MM.1S (cell line): Measurements from ENCODE around the gene ARHGEF40.

ENCODE experiments used
- CTCF ChIP-seq: fragments of 300-600 bp; sonication (generic); IDR thresholded peaks from 2 replicates; pipeline ENCODE4 v1.5.1; 2016; ENCODE audit warnings: antibody characterized with exemption, low read length, mixed read lengths
- EZH2 ChIP-seq: fragments of 300-600 bp; sonication (generic); optimal IDR thresholded peaks from 2 replicates; pipeline ENCODE3; 2017; ENCODE audit warnings: low read depth, mild to moderate bottlenecking, antibody characterized with exemption, low read length, mixed read lengths
- EZH2phosphoT487 ChIP-seq: fragments of 300-600 bp; sonication (generic); IDR thresholded peaks from 2 replicates; pipeline ENCODE4 v1.6.1; 2018; ENCODE audit warnings: antibody characterized with exemption, low read length

- TF ChIP-seq CTCF (no peak), EZH2 (no peak), EZH2phosphoT487 (no peak)
These were observed 27.2 kb upstream of the ARHGEF40 start for GRCh38 chr14:21042918-21043317.
